Ammon's horn (tissue), 1 donor: ENCODE data around the gene KCNIP3.
"Not testable (repeated sequence)": the region's sequence is repeated elsewhere in the genome, so short reads cannot be mapped to it uniquely, and the experiment has no call there.

ENCODE experiments used
- DNase-seq: peaks from one replicate; pipeline ENCODE4 v3.0.0-alpha.2; 2016; ENCODE audit warnings: low spot score

Gene KCNIP3

GRCh38 chr2:95404676-95405075 lies 107.5 kb downstream of the KCNIP3 start:
- DNase-seq: not testable (repeated sequence)

GRCh38 chr2:95411239-95411638 lies 114.1 kb downstream of the KCNIP3 start:
- DNase-seq: not testable (repeated sequence)

DNA sequence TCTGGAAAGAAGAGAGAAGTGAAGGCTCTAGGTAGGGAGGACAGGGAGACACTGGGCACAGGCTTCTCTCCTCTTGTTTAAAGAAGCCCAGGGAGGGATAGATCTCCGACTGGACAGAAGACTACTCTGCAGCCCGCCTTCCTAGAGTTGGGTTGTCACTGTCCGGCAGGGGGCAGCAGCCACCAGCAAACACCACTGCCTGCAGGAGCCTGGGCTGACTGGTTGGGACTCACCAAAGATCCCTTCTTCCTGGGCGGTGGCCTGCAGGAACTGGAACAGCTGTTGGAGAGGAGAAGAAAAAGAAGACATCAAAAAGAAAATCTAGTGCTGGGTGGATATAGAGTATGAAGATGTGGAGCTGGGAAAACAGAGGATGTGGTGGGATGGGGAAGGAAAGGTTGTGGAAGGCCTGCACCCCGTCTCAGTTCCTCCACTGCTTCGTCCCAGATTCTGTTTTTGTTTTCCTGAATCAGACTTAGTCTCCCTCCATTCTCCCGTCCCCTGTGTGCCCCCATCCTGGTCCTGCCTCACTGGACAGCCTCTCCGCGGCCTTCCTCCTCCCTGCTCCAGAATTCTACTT lies 117.0 kb downstream of the KCNIP3 start:
- peak; percentile 91 for DNase-seq

DNA sequence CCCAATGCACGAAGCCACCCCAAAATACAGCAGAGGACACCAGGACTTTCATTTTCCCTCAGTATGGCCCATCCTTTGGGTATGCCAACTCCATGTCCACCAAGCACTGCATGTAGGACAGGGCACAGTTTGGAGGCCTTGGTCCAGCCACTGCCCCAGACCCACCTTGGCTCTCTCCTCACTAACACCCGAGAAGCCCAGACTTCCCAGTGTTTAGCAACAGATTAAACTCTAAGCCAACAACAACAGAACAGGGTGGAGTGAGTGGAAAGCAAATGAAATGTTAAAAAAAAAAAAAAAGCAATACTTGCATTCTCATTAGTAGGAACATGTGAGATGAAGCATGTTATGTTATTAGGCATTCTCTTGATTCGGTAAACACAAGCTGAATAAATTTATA lies 118.0 kb downstream of the KCNIP3 start:
- DNase-seq: not testable (repeated sequence)

DNA sequence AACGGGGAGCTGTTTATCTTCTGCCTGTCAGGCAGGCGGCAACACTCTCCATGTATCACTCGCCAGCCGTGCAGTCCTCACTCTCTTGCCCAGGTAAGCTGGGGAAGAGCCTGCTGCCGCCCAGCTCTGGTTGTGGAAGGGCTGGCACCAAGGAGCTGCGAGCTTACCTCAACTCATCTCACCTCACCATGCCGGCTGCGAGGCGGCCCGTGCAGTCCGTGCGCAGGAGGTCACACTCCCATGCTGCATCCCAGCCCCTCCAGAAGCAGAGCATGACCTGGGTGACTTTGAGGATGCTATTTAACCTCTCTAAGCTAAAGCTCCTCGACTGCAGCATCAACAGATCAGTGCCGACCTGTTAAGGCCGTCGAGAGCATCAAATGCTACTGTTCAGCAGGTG lies 118.4 kb downstream of the KCNIP3 start:
- not testable (repeated sequence) for DNase-seq

DNA sequence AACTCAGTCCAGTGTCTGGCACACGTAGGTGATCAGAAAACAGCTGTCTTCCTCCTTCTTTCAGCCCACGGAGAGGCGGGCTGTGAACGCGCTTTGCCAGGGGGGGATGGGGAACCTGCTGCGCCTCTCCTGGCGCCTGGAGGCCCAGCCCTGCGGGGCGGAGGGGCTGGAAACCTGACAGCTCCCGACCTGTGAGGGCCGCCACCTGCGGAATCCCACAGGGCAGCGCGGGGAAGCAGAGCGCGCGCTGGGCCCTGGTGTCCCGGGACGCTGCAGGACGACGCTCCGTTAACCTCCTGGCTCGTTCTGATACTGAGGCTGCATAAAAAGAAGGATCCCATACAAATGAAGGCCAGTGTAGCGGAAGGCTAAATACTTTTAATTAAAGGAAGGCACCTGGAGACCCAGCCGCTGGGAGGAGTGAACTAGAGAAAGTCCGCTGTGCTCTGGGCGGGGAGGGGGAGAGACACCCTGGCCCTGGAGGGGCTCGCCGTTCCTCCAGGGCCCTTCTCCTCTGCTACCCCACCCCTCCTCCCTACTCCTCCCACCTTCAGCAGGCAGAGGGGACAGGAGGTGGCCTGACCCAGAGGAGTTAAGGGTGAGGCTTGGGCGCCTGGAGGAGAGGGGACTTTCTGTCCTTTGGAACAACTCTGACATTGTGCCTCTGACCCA lies 130.2 kb downstream of the KCNIP3 start:
- DNase-seq: not testable (repeated sequence)

- not testable (repeated sequence) for DNase-seq
These were observed 132.8 kb downstream of the KCNIP3 start for GRCh38 chr2:95429748-95430467.

DNA sequence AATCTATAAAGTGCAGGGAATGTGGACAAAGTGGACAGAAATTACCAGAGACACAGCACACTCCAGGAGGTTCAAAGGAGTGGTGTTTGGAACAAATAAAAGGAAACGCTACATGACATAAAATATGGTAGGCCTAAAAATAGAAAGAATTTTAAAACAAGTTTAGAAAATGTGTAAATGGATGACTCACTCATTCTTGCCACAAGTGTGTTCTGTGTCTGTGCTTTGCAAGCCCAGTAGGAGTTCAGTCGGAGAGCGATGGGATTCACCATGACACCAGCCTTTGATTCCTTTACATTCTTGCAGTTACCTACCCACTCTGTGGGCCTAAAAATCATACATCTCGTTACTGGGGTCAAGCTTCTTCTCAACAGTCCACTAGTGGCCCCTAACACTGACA lies 136.2 kb downstream of the KCNIP3 start:
- not testable (repeated sequence) for DNase-seq

DNA sequence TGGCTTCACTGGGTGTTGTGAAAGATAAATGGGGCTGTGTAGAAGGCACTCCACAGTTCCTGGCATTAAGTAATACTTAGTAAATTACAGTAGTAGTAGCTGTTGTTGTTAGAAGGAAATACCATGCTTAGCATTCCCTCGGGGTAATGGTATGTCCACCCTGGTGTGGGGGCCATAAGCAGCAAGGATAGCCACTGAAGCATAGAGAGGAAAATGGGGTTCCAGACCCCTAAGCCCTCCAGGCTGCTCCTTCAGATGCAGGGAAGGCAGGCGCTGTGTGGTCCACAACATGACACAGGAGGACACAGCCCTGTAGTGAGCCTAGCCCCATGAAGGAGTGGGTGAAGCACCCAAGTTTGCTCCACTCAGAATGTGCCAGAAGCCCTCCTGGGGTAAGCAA lies 136.8 kb downstream of the KCNIP3 start:
- not testable (repeated sequence) for DNase-seq

DNA sequence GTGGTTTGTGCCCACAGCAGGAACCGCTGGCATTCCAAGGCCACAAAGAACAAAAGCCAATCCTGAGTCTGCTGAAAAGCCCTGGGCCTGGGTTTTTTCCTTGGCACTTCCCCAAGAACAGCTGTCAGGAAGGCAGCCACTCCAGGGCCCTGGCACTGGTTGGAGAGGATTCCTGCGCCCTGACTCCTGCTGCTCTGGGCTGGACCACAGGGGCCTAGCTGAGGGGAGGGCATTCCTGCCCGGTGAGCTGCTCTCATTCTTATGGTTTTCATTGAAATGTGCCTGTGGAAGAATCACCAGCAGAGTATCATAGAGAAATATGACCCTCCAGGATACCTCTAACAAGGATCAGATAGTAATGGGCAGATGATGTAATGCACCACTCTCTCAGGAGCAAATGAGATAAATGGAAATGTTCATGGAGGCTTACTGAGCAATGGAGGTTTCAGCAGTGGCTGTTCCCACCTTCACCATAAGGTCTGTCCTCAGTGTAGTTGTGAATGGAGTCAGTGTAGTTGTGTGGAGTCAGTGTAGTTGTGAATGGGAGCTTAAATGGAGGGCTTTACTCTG lies 137.4 kb downstream of the KCNIP3 start:
- not testable (repeated sequence) for DNase-seq

DNA sequence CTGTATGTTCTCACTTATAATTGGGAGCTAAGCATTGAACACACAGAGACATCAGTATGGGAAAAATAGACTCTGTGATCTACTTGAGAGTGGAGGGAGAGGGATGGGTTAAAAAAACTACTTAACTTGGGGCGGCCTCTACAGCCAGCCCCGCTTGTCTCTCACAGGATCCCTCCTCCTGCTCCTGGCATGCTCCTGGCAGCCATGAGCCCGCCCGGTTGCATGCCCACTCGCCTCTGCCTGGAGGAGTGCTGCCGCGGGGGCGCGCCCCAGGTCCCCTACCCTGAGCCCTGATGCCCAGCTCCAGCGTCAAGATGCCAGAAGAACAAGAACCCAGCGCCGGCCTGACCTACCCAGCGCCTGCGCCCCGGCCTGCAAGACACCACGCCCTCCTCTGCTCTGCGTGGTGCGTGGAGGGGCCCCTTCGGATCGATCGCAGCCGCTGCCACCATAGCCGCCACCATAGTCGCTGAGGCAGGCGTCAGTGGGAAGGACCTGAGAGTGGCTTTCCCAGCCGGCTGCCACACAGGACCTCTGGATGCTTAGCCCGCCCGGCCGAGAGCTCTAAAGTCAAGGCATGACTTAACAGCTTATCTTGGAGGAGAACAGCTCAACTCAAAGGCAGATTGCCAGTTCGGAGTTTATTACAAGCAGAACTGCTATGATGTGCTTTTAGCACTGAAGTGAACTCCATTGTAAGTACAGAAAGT lies 138.2 kb downstream of the KCNIP3 start:
- DNase-seq: not testable (repeated sequence)
